Stimulated activated CD4-positive, alpha-beta T cell treated with anti-CD3 and anti-CD28 coated beads, Interleukin-1b, Interleukin-23, amount 100 ng/mL, for 24 hours (primary cell): ENCODE results near the gene MEG3.

Source experiments
- DNase-seq, 4 experiments: peaks; one replicate each; pipeline ENCODE4 v3.0.0-alpha.2; 2020; ENCODE audit warnings: low read depth in 4 of 4, low spot score in 1 of 4

The MEG3 gene

DNA sequence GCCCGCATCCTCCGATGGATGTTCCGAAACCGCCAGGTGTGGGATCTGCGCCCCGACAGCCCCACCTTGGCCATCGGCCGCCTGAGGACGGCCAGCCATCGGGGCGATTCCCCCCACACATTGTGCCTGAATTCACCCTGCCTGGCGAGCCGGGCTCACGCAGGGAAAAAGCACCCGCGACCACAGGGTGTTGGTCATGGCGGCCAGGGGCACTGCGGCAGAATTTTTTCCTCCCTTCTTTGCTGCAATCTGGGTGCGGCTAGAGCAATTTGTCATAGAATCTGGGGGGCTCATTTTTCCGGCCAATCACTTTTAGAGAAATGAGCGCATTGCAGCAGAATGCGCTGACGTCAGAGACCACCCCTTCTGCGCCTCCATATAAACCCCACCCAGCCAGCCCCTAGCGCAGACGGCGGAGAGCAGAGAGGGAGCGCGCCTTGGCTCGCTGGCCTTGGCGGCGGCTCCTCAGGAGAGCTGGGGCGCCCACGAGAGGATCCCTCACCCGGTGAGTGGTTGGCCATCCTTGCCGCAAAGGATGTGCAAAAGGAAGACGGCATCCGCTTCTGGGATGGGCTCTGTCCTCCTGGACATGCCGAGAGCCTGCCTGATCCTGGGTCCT is at the start of gene MEG3:
MEG3 (plus strand) TSS at position 406 of the 619 bp plus-strand sequence.
- DNase-seq, result no peak

DNA sequence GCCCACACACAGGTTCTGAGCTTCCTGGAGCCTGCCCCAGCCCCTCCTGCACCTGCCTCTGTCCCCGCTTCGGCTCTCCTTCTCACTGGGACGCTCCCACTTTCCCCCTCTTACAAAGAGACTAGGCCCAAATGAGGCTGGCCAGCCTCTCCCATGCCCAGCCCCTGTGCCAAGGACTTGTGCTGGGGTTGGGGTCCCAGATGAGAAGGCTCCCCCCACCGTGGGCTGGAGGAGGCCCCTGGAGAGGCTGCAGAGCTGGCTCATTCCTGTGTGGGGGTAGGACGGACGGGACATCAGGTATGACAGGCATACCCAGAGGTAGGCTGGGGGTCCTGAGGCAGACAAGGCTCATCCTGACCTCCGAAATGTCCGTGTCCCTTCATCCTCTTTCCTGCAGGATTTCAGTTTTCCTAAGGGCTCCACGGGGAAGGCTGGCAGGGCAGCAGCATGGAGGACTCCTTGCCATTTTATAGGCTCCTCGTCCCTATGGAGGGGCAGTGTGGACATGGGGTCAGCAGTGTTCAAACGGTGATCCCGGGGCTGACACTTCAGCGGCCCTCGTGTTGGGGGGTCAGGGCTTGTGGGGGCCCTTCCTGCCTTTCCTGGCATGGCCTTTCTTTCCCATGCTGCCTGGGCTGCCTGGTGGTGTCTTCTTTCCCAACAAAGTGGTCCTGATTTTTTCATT is 49.1 kb upstream of the MEG3 start:
- no peak for DNase-seq

DNA sequence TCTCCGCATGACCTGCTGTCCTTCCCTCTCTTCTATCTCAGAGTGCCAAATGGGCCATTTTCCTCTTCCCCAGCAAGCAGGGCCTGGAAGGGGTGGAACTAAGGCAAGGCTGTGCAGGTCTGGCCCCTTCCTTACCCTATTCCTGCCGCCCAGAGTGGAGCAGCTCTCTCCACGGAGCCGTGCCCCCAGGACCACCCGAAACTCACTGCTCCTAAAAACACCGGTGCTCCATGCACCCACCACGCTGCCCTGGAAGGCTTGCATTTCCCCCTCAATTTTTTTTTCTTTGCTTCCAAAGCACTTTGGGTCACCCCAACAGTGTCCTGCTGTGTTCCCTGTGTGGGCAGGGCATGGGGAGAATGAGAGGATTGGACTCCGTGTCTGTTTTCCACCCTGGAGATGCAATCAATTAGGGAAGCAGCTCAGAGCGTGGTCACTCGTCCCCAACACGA is 48.5 kb upstream of the MEG3 start:
- DNase-seq, result no peak

DNA sequence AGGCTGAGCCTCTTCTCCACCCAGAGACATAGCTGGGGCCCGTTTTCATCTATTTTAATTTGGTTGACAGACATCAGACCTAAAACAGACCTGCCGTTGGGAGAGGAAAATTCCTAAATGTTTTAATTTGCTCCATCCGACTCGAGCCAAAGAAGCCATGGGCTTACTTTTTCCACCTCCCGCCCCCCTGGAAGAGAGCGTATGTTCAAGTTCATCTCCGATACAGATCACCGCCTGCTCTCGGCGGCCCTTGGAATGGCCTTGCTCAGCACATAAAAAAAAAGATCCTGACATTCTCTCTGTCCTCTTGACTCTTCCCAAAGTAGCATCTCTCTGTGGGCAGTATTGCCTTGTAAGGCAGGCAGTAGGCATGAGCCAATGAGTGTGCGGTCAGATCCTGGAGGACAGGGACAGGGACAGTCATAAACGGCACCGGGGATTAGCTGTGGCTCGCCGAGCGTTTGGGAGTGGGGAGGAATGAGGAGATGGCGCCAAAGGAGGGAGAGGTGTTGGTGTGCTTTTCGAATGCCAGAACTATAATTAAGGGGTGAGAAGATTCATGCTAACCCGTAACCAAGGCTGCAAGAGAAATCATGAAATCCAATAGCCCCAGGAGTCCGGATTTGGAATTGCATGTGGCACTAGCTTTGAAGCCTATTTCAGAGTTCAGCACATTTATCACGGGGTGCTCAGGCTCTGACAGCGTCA is 47.9 kb upstream of the MEG3 start:
- DNase-seq, result no peak

DNA sequence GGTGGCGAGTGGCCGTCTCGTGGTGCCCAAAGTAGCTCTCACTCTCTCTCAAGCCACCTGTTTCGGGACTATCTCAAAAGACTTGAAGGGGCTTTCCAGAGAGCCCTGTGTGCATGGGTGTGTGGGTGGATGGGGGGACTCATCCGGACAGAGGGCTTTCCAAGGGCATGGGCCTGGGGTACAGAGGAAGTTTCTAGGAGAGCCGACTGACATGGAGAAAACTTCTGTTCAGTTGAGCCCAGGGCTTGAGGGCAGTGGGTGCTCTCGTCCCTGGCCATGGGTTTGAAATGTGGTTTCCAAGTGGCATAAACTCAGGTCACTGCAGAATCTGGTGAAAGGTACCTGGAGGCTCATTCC is 47.4 kb upstream of the MEG3 start:
- no peak for DNase-seq

DNA sequence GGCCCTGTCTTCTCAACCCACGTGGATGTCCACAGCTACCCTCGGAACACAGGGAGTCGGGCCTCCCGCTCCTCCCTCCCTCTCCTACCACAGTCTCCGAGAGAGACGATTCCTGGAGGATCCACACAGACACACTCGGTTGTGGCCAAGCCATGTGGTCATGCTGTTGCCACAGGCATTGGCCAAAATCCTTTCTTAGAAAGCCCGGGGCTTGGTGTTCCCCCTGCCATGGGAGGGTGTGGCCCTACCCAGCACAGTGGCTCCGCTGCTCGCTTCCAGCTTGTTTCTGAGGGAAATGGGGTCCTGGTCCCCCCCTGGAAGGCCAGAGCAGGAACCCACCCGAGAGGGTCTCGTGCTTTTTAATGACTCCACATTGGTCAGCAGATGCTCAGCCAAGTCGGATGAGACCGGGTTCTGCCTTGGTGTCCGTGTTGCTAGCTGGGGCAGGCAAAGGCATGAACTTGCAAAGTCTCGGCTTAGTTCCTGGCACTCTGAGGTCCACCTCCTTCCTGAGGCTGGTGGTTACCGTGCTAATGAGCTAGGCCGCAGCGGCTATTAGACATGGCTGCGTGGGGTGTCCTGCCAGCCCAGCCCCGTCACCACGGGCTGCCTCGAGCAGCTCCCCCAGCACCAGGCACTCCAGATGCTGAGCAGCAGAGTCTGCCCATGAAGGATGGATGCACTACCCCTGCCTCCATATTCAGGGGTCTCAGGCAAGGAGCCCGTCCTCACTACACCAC is 46.8 kb upstream of the MEG3 start:
- DNase-seq, result no peak

DNA sequence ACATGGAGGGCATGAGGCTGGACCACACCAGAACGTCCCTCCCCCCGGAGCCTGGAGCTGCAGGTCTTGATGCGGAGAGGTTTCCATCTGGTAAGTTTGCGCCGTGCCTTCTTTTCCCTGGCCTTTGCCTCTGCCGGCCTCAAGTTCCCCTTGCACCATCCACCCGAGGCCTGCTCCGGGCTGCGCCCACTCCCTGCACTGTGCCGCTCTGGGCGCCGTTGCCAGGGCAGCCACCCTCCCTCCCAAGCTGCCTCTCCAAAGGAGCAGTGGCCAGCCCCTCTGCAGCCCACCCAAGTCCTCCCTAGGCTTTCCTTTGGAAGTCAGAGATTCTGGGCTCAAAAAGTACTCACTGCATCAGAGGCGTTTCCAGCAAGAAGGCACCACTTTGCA is 46.2 kb upstream of the MEG3 start:
- DNase-seq, result no peak

DNA sequence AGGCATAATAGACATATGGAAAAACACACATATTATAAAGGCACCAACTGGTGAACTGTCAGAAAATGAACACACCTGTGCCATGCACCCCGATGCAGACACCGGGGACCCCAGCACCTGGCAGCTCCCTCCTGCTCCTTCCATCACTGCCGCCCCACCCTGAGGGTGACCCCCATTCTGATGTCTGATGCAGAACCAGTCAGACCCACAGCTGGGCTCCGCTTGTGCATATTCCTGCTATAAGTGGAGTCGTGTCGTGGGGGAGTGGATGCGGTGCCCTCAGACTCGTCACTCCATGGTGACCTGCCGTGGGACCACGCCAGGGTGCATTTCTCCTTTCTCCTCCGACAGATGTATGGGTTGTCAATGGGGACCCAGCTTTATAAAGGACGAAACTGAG is 45.7 kb upstream of the MEG3 start:
- no peak for DNase-seq

DNA sequence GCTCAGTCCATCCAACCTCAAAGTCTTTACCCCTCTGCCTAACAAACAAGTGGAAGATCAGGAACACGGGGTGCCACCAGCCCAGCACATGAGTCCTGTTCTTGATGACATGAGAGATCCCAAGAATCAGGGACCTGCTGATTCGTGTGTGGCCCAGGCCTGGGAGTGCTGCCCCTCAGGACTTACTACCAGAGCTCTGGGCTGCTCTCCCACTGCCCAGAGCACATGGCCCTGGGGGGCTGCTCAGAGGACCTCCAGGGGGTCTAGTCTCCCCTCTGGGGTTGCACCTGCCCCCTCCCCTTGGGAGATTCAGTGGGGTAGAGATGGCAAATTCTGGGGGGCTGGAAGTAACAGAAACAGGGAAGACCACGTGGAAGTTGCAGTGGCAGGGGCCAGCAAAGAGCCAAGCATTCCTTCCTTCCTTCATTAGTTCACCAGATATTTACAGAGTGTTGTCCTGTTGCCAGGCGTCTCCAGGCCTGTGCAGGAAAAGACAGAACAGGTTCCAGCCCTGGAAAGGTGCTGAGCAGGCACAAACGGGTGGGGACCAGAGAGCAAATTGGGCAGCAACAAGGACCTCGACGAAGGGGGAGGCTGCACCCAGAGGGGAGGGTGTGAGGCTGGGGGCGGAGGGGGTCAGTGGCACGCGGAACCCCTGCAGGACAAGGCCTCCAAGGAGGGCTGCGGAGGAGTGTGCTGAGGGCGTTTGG is 45.1 kb upstream of the MEG3 start:
- DNase-seq, result no peak

DNA sequence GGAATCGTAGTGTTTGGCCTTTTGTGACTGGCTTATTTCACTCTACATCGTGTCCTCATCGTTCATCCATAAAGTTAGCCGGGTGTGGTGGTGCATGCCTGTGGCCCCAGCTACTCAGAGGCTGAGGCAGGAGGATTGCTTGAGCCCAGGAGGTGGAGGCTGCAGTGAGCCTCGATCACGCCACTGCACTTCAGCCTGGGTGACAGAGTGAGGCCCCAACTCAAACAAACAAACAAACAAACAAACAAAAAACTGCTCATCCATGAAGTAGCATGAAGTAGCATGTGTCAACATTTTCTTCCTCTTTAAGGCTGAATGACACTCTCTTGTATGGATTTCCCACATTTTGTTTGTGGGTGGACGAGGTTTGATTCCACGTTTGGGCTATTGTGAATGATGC is 44.0 kb upstream of the MEG3 start:
- no peak for DNase-seq

DNA sequence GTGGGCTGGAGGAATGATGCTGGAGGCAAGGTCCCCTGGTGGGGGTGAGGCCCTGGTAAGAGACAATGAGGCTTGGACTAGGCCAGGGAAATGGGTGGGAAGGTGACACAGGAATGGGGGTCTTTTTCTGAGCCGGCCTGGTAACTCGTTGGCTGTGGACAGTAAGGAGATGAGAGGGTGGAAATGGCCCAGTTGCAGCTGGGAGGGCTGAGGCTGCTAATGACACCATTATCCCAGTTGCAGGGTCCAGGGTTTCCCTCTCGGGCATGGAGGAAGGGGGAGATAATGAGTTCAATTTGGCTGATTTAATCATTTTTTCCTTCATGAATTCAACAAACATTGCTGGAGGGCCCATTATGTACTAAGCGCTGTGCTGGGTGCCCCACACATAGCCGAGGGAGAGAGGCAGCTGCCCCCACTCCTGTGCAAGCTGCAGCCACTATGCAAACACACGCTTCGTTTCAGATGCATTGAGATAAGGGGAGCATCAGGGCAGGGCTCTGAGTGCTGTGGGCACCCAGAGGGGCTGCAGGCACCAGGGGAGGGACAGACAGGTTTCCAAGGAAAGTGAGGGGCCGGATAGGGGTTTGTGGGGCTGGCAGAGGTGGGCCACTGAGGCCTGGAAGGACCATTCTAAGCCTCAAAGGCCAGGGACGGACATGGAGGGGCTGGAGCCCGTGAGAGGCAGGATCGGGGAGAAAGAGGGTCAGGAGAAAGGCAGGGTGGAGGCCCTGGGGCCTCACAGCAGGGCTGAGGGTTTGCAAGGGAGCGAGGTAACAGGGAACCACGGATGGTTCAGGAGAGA is 43.2 kb upstream of the MEG3 start:
- no peak for DNase-seq

DNA sequence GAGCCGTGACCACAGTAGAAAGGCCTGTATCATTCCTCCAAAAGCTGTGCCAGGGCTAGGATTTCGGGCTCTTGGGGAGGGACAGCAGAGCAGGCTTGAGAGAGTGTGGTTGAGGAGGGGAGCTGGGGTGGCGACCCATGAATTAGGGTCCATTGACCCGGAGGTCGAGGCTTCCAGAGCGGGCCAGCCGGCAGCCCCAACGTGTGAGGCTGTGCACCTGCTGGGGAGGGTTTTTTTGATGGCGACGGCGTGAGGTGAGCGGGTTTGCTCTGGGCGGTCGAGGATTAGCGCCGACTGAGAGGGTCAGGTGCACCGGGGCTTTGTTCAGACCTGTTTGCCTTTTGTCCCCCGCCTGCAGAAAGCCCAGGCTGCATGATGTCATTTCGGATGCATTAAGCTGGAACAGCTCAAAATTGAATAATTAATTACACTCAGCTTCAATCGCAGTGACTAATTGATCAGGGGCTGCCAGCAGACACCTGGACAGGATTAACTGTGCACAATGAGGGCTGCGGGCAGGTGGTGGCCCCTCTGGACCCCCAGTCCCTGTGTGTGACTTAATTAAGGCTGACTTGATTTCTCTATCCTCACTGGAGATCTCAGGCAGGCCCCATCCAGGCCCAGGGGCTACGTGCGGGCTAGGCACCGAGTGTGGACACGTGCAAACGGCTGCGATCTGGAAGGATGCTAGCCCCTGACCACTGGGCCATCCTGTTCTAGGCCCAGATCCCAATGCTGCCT is 42.1 kb upstream of the MEG3 start:
- no peak for DNase-seq

DNA sequence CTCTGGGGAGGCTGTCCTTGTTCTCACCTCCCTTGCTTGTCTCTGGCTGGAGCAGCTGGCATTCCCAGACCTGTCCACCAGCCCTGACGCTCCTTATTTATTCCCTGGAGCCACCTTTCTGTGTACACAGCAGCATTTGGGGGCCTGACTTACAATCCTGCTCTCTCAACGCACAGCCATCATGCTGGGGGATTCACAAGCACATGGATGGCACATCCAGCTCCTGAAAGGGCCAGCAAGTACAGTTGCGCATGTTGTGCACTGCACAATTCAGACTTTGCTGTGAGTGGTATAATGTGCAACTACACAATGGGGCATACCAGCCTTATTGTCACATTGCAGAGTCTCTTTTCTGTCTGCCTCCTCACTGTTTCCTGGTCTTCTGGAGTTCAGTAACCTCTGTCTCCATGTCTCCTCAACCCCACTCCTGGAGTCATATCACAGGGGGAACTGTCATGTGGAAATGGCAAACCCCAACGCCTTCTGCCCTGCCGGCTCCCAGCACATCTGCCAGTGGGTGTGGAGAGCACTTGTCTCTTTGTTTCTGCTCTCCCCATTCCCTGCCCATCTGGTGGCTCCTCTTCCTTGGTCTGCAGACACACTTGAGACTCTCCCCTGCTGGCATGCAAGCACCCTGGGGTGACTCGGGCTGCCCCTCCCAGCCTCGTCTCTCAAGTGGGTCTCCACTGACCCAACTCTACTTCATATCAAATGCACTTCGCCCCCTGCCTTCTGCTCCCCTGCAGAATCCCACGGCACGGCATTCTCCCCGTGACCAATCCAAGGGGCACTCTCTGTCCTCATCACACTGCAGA is 41.2 kb upstream of the MEG3 start:
- no peak for DNase-seq

DNA sequence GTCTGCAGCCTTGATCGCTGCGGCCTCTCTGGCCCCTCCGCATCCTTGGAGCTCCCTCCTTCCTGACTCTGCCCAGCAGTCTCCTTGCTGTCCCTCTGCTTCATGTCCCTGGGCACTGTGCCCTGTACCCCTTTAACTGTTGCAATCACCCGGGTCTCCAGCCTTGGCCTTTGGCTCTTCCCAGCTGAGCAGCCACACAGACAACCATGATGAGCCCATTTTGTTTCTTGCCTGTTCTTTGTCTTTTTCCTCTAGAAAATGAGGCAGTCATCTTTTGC is 40.6 kb upstream of the MEG3 start:
- no peak for DNase-seq

DNA sequence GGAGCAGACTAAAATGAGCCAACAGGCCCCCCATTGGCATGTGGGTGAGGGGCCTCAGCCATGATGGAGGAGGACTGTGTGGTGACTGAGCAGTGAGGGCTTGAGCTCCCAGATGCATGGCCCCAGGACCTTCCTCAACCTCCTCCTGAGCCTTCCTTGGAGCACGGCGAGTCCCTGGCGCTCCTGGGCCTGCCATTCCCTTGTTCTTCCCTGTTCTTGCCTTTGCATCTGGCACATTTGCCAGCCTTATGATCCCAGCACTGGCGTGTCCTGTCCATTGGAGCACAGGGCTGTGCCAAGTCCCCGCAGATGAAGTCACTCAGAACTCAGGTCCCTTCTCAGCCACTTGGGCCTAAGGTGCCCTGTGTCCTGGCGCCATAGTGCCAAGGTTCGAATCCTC is 40.3 kb upstream of the MEG3 start:
- no peak for DNase-seq

DNA sequence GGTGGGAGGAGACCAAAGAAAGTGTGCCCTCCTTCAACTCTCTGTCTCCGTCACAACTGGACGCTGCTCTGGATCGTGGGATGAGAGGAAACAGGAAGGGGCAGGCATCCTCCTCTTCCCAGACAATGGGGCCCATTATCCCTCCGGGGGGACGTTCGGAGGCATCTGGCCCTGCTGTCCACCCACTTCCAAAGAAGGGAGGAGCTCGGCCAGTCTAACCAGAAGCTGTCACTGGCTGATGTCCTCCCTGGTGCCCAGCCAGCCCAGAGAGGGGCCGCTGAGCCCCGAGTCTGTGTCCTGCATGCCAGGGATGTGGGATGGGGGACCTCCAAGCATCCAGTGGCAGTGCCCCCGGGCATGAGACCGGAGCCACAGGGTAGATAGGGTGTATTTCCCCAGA is 39.8 kb upstream of the MEG3 start:
- DNase-seq, result no peak

DNA sequence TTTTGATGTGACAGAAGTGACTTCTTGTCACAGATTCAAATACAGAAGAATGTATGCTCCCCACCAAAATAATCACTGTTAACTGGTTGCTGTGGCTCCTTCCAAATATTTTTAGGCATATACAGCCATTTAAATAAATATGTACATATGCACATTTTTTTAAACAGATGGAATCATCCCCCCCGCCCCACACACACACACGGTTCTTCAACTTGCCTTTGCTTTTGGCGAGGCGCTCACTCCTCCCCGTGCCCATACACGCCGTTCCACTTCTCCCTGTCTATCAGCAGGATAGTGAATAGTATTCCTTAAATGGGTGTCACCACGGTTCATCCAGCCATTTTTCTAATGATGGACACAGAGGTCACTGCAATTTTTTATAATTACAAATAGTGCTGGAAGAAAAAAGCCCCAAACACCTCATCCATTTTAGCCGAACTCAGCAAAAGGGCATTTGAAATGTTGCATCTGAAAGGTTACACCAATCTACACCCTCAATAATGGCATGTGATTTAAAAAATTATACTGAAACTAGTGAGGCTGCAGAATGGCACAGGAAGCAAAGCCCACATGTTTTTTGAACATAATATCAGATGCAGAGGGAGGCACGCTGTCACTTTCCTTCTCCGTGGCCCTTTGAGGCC is 39.2 kb upstream of the MEG3 start:
- no peak for DNase-seq

DNA sequence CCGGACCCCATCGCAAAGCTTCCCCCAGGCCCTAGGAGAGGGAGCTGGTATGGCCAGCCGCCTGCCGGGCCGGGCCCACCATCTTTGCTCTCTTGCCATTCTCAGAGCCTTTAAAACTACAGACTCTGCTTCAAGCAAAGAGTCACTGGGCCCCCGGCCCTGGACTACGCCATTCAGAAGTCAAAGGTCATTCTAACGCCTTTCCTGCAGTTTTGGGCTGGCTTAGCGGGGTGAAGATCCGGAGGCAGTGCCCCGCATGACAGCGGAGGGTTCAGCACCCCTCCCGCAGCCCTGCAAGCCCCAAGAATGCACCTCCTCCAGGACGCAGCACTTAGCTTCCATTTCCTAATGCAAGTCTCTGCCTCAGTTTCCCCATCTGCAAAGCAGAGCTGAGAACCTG is 38.3 kb upstream of the MEG3 start:
- no peak for DNase-seq

DNA sequence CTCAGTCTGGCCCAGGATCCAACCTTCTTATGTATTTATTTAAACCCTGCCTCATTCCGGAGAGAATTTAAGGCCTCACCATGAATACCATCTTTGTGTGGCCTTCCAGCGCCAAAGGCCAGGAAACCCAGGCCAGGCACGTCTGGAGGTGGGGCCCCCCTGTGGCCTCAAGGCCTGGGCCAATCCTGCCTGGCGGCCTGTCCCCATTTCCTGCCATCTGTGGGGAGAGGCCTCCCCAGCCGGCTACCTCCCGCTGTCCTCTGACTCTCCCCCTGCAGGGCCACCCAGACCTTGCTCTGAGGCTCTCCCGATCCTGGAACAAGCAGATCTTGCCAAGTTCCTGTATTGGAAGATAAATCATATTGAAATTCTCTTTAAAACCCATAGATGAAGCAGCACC is 37.4 kb upstream of the MEG3 start:
- no peak for DNase-seq
